Measurements from ENCODE around the gene NREP. TPM values are rescaled to one million over a fixed set of nuclear protein-coding genes. Genes with fewer than 3 reads are reported as not detected.

The NREP gene
- polyA plus RNA-seq, 3 donors: 714 to 909 (median 825) TPM

GRCh38 chr5:111682641-111683040 is 74.4 kb downstream of the NREP start:
- DNase-seq (ENCODE audit: extremely low read depth in 1 of 11, low read depth in 9 of 11, low spot score in 4 of 11): no peak

DNA sequence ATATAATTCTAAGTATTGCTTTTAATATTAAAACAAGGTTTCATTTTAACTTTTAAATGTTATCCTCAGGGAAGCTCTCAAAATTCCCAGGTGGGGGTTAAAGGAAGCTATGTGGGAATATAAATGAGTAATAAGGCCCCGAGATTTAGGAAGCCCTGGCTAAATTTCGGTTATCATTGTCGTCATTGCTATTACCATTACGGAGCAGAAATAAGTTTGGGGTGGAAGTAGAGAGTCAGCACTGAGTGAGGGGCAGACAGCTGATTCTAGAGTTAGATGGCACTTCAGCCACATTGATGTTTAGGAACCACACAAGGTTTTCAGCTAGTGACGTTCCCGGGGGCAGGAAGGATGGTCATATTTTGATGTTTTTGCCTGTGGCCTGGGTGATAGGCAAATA is 74.9 kb downstream of the NREP start:
- DNase-seq (ENCODE audit: extremely low read depth in 1 of 11, low read depth in 9 of 11, low spot score in 4 of 11): peak in 1 of 11 donors; percentile 9

DNA sequence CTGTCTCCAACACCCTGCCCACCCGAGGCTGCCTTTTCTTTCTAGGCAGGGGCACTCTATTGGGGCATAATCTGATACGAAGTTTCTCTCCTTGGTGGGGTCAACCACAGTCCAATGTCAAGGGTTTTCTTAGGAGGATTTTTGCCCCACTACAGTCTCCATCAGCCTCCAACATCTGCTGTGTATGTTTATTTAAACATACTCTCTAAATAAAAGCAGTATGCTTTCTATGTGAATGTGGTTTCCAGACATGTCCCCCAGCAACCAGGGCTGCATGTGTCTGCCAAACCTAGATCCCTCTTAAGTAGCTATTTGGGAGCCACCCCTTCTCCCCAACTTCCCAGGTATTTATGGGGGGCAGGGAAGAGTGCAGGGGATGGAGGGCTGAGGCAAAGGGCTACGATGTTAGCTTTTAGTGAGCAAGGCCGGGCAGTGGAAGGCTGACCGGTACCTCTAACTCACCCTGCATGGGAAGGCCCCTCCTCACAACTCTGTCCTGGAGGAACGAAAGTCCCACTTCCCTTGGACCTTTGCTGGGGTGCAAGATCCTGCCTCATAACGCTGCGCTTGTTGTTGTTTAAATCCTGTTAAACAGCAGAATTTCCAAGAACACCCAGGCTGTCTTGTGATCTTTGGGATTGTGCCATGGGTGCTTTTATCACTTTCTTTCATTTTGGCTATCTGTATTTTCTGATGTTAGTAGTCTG is 75.4 kb downstream of the NREP start:
- peak in 4 of 11 donors; percentile 13 to 32 (median 22) for DNase-seq (ENCODE audit: extremely low read depth in 1 of 11, low read depth in 9 of 11, low spot score in 4 of 11)

DNA sequence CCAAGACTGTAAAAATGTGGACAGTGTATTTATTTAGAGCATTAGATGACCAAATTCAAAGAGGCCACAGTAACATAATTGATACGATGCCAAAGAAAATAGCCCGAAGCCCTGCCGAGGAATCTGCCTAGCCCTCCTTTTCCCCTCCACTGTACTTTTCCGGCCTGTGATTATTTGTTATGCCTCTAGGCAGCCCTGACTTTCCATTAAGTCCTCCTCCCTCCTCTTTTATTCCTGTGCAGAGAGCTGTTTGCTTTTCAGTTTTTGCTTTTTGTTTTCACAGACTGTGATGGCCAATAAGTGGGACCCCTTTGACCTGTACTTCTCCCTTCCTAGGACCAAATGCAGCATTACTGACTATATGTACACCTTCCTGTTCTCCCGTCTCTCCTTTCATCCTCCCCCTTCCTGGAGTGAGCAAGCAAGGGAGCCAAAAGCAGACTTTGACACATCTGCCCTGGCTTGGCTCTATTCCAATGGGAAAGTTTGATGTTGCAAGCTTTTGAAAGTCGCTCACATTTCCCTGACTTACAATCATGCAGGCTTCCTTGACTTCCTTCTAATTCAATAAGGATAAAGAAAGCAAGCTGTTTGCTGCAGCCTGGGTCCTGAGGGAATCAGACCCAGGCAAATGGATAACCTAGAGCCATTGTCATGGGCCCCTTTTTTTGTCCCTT is 76.1 kb downstream of the NREP start:
- peak; percentile 65 to 93 (median 81) for DNase-seq (ENCODE audit: extremely low read depth in 1 of 11, low read depth in 9 of 11, low spot score in 4 of 11)

DNA sequence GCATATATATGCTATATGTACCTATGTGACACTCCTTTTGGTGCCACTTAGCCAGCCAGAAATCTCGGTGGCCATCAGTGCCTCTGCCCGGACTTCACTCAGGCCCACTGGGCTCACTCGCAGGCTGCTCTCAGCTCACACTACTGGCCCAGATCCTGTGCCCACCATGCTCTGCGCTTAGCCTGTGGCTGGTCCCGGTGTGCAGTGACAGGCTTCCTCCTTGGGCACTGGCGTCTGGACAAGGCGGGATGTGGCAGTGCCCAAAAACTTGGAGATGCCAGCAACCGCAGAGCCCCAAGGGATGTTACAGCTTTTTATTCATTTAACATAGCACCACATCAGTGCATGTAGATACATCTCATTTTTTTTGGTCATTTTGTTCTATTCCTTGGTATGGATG is 77.4 kb downstream of the NREP start:
- no peak for DNase-seq (ENCODE audit: extremely low read depth in 1 of 11, low read depth in 9 of 11, low spot score in 4 of 11)

Other genes with a start within 250 kb of the NREP start
- 10 to 100 TPM; 22.7 to 32.6 (median 28.3) TPM for gene STARD4, start 244.7 kb downstream of the NREP start, polyA plus RNA-seq (ENCODE audit: insufficient read length in 3 of 3)

Data from renal cortex interstitium (tissue), 11 donors.